ENCODE results near the gene ZSWIM9.

The ZSWIM9 gene

DNA sequence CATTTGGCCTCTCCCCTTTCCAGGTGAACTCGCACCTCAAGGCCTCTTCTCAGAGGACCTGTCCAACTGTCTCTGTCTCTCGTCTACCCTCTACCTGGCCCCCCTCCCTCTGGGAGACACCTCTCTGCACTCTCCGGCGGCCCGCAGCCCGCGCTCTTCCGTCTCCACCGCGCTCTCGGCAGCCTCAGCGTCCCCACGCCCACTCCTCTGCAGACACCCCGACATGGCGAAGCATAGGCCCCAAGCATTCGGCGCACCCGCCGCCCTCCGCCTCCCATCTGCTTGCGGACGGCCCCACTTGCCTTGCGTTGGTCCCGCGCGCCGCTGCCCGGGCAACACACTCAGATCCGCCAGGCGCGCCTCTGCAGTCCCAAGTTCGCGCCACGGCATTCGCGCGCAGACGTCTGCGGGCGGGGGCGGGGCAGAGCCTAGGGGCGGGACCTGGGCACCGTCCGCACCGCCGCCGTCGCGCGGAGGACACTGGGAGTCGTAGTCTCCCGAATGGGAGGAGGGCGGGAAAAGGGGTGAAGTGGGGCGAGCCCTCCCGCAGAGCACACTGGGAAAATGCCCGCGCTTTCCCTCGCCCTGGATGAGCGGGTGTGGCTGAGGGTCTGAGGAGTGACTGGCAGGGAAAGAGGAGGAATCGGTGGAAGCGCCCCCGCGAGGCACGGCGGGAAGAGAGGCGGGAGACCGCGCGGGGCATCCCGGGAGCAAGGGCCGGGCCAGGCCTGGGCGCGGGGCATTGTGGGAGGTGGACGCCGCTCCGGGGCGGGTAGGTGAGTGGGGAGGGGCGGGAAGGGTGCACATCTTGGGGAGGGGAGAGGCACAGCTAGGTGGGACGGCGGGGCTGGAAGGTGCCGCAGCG is at the start of gene ZSWIM9, which contains the start of gene LIG1:
Gene ZSWIM9 (plus strand): TSS at position 742 of the 865 bp plus-strand sequence. CDS start 1,123 bp downstream, outside the sequence.
Gene LIG1 (minus strand): TSS at position 406 of the 865 bp plus-strand sequence. CDS start 4,778 bp downstream, outside the sequence.
- DNase-seq, result peak; percentile 97

DNA sequence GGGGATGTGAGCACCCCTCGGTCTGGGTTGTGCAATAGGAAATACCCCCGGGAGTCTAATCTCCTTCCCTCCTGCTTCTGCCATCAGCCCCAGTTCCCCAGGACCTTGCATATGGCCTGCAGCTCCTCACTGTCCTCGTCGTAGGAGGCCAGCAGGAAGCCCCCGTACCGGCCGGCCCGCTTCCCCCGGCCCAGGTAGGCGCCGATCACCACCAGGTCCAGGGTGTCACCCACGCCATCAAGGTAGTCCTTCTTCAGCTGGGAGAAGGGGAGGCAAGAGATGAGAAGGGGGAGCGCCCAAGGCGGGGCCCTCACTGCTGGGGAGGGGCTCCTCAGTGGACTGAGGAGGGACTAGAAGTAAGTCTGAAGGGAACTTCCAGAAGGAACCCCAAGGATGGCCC is 49.4 kb upstream of the ZSWIM9 start:
- no peak for DNase-seq

DNA sequence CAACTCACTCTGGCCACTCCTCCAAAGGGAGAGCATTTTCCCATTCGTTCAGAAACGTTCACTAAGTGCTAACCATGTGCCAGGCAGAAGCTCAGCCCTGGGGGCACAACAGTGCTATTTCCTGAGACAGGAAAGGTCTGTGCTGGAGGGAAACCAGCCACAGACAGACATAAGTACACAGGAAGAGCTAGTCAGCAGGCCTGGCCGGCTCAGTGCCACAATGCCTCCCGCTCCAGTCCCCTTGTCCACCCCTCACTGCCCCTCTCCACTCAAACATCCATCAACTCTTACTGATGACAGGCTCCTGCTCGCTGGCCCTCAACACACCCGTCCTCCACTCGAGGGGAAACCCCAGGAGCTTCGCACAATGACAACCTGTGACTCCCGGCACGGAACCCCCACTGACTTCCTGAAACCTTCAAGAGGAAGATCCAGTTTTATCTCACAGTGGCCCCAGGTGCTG is 48.5 kb upstream of the ZSWIM9 start:
- DNase-seq, result no peak

DNA sequence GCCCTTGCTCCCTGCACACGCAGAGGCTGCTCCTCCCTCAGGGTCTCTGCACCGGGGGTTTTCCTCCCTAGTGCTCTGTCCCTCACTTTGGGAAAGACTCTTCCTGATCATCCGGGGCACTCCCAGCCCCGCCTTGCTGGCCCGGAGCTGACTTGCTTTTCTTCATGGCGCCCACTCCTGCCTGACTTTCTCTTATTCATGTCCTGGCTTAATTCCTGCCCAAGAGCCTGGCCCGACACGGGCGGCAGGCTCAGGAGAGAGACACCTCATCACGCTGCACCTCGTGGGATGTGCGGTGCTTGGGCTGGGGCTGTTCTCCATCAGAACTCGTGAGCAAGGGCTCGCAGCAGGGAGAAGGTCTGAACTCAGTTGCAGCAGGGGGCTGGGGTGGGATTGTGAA is 48.1 kb upstream of the ZSWIM9 start:
- DNase-seq, result no peak

DNA sequence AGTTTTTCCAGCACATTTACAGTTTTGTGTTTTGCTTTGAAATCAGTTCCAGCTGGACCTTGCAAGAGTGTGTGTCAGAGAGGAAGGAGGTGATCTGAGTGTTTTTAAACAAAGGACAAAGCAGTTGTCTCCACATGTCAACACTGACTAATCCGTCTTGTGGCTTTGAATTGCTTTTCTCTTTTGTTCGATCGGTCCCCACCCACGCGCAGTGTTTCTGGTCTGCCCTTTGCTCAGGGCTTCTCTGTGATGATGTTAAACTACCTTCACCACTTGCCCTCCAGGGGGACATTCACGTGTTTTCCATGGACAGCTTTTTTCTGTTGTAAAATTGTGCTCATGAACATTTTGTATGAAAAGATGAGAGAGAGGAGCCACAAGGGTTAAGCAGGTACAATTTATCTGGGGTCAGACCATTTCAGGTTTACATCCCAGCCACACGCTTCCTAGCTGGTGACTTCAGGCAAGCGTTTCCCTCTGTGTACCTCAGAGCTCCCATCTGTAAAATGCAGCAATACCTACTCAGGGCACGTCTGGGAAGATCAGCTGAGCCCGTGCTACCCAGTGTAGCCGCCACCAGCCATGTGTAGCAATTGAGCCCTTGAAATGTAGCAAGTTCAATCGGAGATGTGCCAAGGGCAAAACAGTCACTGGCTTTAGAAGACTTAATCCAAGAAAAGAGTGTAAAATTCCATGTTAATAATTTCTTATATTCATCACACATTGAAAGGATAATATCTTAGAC is 46.4 kb upstream of the ZSWIM9 start:
- no peak for DNase-seq

DNA sequence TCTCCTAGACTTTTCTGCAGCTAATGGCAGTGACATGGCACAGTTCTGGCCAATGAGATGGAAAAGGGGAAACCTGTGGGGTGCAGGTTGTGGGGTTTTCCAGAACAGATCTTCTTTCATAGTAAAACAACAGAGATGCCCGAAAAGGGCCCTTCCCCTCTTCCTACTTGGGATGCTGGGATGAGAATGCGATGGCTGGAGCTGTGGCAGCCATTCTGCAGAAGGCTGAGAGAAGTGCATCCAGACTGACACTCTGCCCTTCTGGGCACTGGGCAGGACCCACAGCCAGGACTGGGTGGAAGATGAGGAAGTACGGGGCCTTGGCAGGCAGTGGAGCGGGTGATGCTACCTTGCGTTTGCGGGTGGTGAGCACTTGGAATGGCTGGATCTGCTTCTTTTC is 42.9 kb upstream of the ZSWIM9 start:
- no peak for DNase-seq

DNA sequence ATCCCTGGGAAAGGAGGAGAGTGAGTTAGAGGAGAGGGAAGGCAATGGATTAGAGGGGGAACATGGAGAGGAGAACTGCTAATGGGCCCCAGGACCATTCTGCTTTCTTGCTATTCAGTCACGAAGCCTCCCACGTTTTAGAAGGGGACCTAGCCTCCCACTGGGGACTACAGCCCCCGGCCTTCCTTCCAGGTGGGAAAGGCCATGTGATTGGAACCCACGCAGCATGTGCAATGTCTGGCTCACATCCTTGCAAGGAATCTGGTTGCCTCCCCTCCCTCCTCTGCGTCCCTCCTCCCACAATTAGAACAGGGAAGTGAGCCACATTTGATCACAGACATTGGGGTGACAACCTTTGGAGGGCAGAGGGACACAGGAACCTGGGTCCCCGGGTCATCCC is 37.4 kb upstream of the ZSWIM9 start:
- no peak for DNase-seq

DNA sequence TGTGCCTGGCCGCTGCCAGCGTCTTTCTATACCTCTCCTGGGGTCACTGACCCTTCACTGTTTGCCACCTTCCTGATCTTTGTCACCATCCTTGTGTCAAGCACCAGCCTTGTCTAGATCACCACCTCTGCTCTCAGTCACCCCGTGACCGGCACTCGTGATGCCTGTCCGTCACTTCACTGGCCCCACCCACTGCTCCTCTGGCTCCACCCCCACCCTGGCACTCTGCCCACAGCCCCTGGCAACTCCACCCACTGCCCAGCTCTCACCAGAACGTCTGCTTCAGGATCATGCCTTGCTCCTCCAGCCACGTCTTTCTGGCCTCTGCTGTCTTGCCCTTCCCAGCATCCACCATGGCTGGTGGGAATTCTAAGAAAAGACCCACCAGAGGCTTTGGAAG is 35.1 kb upstream of the ZSWIM9 start:
- peak; percentile 7 for DNase-seq

DNA sequence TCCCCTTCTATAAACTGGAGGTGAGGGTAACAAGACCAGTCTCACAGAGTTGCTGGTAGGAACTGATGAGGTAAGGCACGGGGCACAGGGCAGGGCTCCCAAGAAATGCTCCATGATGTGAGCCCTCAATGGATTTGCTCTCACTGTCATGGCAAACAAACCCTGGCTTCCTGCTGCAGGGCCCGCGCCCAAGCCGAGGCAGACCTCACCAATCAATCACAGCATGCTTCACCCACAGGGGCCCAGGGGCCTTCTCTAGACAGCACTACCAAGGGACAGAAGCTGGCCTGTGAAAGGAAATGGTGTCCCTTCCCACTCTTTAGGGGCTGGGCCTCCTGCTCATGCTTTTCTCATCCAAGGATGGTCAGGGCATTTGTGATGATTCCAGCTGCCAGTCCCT is 33.9 kb upstream of the ZSWIM9 start:
- no peak for DNase-seq

DNA sequence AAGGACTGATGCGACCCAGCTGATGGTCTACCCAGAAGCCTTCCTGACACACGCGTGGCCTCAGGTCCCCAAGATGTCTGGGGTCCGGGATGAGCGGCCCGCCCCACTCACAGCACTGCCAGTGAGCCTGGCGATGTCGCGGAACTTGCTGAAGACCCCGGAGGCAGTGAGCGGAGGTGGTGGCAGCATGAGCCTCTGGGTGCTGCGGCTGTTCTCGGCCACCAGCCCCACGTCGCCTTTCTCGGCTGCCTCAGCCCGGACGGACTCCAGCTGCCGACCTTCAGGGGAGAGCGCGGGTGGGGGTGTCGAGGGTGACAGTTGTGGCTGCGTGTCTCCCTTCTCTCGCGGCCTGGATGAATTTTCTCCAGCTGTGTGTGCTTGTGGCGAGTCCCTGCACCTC is 33.1 kb upstream of the ZSWIM9 start:
- no peak for DNase-seq

DNA sequence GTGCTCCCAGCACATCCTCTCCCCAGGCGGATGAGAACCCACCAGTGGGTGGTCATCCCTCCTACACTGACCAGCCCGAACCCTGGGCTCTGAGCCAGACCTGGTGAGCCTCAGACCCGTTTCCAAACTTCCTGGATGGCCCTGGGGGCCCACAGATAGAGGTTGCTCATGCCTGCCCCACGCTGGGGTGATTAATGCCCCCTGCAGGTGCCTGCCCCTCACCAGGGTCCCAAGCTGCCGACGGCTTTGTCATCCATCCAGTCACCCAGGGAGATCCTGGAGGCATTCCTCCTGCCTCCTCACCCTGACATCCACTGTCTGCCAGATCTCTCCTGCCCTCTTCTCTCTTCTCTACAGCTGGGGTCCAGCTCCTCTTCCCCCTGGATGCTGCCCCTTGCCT is 31.4 kb upstream of the ZSWIM9 start:
- DNase-seq, result no peak

DNA sequence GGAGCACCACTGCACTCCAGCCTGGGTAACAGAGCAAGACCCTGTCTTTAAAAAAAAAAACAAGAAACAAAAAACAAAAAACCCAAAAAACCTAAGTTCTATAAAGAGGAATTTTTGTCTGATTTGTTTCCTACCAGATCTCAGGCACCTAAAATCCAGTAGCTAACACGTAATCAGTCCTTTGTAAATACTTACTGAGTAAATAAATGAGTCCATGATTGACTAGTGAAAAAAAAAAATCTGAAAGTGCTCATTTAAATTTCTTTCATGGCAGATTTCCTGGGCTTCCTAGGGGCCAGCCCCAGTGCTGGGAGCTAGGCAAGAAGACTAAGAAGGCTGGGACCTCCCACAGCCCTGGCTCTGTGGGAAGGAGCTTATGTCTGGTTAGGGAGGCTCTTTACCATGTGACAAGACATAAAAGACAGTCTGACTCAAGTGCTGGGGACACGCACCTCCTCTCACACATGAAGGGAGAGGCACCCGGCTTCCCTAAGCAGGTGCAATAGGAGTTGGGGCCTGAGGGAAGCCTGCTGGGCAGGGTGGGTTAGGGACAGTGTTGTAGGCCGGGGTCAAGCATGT is 22.8 kb upstream of the ZSWIM9 start:
- DNase-seq, result no peak

DNA sequence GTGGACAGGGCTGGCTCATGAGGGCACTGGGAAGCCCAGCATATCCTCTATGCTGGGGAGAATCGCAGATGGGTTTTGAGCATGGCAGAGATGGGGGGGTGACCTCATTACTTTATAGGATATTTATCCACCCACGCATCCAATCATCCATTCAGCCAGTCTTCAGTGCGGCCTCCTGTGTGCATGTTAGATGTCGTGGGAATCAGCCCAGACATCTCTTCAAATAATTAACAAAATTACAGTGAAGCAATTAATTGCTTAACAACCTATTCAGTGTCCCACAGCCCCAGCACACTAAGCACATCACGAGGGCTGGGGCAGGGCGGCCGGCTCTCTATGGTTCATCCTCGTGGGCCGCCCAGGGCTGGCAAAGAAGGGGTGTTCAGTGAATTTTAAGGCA is 21.9 kb upstream of the ZSWIM9 start:
- DNase-seq, result no peak

DNA sequence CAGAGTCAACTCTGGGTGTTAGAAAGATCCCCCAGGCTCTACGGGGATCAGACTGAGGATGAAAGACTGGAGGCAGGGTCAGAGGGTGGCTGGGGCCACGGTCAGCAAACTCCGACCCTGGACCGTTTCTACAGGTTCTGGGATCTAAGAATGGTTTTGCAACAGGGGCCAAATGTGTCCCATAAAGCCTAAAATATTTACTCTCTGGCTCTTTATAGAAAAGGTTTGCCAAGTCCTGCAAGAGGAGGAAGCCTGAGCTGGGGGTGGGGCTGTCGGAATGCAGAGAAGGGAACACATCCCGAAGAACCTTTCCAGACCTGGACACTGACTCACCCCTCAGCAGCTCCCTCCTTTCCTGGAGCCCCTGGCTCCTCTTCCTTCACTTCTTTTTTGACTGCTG is 21.1 kb upstream of the ZSWIM9 start:
- DNase-seq, result no peak

DNA sequence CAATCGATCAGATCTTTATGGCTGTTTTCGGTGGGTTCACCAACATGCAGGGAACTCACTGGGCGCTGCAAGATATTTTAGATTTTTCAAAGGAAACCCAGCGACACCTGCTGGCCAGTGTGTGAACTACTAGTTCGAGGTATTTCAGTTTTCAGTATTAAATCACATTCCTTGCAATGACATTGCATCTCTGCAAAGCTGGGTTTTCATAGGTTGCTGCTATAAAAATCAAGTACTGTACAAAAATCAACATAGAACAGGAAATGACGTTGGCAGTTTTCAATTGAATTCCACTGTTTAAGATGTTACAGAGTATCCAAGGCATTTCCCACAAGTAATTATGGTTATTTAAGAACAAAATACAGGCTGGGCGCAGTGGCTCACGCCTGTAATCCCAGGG is 17.9 kb upstream of the ZSWIM9 start:
- peak; percentile 54 for DNase-seq

DNA sequence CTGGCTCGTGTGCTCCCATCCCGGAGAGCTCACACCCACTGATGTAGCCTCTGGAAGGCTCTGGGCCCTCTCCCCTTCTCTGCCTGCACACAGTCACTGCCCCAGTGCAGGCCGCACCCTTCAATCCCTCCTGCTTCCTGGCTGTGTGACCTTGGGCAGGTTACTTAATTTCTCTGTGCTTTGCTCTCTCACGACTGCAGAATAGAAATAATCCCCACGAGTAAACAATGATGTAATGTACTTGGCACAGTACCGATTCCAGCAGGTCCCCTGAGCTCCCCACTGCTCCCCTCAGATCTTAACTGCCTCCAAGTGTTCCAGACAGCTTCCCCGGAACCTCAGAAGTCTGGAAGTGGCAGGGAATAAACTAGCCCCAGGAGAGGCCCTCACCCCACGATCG is 16.5 kb upstream of the ZSWIM9 start:
- DNase-seq, result no peak

DNA sequence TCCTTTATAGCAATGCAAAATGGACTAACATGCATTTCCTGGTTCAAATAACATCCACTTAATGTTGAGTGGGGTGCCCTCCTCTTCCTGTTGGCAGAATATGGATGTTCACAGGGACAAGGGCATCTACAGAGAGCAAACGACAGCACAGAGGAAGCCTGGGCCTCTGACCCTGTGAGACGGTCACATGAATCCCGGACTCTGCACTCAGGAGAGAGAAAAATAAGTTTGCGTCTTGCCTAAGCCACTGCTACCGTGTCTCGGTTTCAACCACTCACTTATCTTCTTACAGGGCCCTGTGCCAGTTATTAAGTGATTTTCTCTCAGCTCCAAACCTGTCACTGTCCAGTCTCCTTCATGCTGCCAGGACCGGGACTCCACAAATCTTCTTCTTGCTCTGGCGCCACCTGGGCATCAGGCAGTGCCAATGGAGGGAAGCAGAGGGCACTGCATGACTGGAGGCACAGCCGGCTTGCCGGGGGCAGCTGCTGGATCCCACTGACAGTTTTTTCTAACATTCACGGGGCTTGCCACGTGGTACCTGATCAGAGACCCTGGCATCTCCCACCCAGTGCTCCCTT is 12.2 kb upstream of the ZSWIM9 start:
- no peak for DNase-seq

DNA sequence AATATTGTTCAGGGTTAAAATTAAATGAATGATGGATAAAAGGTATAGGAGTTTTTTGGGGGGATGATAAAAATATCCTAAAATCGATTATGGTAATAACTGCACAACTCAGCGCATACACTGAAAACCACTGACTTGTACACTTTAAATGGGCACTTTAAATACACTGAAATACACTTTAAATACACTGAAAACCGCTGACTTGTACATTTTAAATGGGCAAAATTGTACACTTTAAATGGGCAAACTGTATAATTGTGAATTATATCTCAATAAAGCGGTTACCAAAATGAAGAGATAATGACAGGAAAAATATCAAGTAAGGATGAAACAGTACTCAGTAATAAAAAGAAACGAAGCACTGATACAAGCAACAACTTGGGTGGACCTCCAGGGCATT is 1.8 kb upstream of the ZSWIM9 start:
- DNase-seq, result no peak

DNA sequence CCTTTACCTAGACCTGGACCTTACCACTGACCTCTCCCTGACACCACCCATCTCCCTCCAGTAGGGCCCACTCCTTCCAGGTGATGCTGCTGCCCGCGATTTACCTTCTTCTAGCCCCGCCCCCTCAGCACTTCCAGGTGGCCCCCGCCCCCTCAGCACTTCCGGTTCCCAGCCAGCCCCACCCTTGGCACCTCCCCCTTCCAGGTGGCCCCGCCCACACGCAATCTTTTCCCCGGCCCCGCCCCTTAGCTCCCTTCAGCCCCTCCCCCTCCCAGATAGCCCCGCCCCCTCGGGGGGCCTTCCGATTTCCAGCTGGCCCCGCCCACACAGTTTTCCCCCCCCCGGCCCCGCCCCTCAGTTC is 922 bp upstream of the ZSWIM9 start:
- peak; percentile 89 for DNase-seq

DNA sequence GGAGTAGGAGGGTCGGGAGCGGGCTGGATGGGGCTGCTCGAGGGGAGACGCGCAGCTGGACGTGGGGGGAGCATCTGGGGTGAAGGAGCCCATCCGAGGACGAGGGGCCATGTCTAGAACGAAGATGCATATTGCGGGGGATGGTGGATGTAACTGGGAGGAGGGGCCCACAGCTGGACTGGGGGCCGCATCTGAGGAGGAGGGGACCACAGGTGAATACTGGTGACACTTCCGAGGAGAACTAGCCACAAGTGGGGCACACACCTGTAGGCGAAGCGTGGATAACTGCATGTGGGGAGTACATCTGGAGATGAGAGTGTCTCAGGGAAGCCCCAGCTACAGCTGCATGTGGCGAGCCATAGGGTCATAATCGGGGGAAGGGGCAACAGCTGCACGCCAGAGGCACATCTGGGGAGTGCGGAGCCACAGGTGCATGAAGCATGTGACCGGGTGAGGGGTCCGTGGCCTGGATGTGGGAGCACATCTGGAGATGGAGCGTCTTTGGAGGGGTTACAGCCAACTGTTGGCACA is 402 bp downstream of the ZSWIM9 start:
- DNase-seq, result no peak

DNA sequence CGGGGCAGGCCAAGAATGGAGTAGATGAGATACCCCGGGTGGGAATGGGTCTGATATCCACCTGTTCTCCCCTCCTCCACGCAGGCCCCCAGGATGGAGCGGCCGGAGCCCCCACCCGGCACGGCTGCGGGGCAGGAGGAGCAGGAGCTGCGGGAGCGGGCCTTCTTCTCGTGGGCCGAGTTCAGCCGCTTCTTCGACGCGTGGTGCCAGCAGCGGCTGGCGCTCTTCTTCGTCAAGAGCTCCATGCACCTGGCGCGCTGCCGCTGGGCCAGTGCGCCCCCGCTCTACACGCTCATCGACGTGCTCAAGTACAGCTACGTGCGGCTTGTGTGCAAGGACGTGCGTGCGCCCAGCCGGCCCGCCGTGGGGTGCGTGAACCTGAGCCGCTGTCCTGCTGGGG is 1.2 kb downstream of the ZSWIM9 start:
- DNase-seq, result no peak

DNA sequence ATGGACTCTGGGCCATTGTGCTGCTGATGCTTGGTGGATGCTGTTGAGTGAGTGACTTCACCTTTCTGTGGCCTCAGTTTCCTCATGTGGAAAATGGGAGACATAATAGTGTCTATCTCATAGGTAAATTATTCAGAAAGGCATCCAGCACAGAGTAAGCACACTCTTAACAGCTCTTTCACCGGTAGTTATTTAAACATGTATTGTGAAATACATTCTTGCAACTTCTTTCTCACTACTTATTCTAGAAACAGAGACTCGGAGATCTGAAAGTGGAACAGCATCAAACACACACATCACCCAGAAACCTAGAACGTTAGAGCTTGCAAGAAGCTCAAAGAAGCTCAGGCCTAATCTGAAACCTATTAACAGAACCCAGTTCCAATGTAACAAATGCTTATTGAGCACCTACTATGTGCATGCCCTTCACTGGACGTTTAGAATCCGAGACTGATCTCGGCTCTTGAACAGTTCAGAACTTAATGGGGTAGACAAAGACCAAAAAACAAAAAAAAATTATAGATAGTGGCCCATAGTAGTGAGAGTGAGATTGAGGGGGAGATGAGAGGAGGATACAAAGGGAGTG is 4.1 kb downstream of the ZSWIM9 start:
- DNase-seq, result no peak

DNA sequence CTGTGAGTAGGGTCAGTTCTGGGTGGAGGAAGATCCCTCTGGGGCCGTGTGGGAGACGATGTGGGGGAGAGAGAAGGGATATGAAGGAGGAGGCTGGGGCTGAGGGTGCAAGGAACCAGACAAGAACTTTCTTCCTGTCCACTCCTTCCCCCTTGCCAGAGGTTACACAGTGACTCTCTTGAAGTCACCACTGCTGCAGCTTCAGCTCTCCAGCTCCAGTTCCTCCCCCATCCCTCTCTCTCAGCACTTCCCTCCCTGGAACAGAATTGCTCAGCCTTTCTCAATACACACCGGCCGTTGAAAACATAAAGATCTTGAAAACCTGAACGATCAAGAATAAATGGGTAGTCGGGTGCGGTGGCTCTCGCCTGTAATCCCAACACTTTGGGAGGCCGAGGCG is 5.1 kb downstream of the ZSWIM9 start:
- DNase-seq, result no peak

Measured in NCI-H1436 (cell line).